DMS53 treated with DMSO at 0.1 percent for 48 hours (cell line): ENCODE results near the gene DNAJC19.
"Not testable (repeated sequence)": the region's sequence is repeated elsewhere in the genome, so short reads cannot be mapped to it uniquely, and the experiment has no call there.

ENCODE experiments used
- DNase-seq: peaks from one replicate; lab custom pipeline; 2025; ENCODE audit not compliant: unreplicated experiment; lab: John Stamatoyannopoulos, UW

DNAJC19 gene

DNA sequence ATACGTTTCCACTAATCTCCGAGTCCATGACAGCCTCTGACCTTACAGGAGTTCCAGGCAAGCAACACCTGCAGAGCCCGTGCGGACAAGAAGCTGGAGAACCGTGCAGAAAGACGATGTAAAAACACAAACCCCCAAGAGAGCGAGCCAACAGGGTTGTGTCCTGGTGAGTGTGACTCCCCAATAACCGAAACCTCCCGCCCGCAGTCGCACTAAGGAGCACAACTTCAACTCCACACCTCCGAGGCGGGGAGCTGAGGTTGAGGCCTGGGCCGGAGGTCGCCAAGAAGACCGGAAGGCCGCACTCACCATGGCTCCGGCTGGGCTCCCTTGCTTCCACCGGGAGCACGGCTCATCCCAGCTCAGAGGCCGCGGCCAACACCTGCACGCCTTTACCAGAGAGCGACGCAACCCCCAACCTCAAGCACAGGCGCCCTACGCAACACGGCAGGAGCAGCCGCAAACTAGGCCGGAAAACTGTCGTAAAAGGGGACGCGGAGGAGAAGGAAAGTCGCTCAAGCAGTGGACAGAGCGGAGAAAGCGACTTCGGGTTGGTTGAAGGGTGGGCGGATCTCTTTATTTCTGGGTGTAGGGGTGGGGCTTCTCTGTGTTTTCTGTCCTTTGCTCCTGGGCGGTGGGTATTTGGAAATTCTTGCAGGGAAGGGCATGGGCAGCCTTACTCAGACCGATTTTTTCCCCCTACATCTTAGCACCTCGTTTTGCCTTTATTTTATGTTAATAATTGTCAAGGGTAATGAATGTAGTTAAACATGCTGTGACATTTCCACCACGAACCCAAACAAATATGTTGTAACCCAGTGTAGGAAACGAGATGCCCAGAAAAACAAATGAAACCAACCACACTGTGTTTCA lies at the start of gene DNAJC19:
DNAJC19 (minus strand) TSS at position 446 of the 873 bp plus-strand sequence; CDS start at position 312, 134 bp downstream.
- DNase-seq = peak; percentile 92

DNA sequence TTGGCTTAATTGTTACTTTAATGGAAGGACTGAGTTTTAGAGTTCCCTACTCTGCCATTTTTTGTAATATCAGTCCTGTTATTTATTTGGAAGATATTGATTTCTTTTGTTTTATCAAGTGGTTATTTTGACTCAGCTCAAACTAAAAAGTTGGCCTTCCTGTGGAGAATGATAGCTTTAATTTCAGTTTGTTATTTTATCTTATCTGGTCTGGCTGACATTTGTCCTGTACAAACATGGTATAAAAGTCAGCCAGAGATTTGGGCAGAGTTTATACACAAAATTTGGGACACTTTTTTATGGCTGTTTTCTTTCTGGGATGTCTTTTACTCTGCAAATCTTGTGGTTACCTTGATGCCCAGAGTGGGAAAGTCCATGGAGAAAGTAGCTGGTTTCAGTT lies 41.4 kb upstream of the DNAJC19 start:
- no peak for DNase-seq

- no peak for DNase-seq
Observed at GRCh38 chr3:181025204-181025603, 35.7 kb upstream of the DNAJC19 start.

DNA sequence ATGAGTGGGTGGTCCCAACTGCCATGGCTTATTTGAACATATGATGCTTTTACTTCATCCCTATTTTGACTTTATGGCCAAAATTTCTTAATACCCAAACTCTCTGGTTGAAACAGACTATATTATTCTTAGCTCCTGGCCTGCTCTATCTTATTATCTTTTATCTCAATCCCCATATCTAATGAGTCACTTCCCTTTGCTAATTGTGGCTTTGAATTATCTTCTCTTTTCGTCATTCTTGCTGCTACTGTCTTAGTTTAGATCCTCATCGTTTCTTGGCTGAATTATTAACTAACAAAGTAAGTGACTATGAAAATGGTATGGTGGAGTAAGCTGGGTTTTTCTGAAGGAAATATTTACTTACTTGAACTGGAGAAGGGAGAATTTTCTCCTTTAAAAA lies 28.2 kb upstream of the DNAJC19 start:
- DNase-seq = no peak

- no peak for DNase-seq
Observed at GRCh38 chr3:181009225-181009624, 19.7 kb upstream of the DNAJC19 start.

DNA sequence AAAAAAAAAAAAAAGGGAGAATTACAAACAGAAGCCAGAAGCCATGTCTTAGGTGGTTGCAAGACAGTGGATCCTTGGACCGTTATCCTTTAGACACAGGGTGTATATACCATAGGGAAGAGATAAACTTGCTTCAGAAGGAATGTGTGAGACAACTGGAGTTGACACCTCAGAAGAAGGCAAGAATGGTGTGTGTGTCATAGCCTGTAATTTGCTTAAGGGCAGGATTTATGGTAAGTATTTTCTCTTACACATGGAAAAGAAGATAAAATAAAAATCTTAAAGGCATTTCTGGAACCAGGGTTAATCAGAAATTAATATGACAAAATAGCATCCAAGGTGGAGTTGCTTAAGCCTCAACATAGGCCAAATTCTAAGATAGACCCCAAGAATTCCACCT lies 19.3 kb upstream of the DNAJC19 start:
- DNase-seq = no peak

GRCh38 chr3:181007262-181007661 lies 17.7 kb upstream of the DNAJC19 start:
- DNase-seq = no peak

- DNase-seq = no peak
Observed at GRCh38 chr3:181006541-181006940, 17.0 kb upstream of the DNAJC19 start.

GRCh38 chr3:181003469-181003868 lies 13.9 kb upstream of the DNAJC19 start:
- DNase-seq = not testable (repeated sequence)

GRCh38 chr3:181002331-181002730 lies 12.8 kb upstream of the DNAJC19 start:
- not testable (repeated sequence) for DNase-seq

GRCh38 chr3:180996415-180996932 lies 6.9 kb upstream of the DNAJC19 start:
- DNase-seq = no peak

GRCh38 chr3:180990505-180990904 lies 969 bp upstream of the DNAJC19 start:
- DNase-seq = no peak

- no peak for DNase-seq
Observed at GRCh38 chr3:180987344-180987743, 2.2 kb downstream of the DNAJC19 start.

DNA sequence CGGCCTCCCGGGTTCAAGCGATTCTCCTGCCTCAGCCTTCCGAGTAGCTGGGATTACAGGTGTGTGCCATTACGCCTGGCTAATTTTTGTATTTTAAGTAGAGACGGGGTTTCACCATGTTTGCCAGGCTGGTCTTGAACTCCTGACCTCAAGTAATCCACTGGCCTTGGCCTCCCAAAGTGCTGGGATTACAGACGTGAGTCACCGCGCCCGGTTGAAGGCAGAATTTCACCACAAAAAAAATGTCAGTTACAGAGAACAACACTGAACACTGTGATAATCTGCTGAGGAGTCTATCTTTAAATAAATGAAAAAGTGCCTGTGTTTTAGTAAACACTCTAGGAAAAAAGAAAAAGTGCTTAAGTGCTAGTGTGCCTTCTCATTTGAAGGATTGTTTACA lies 3.2 kb downstream of the DNAJC19 start:
- DNase-seq = not testable (repeated sequence)

- no peak for DNase-seq
Observed at GRCh38 chr3:180983136-180983535, 6.4 kb downstream of the DNAJC19 start.

DNA sequence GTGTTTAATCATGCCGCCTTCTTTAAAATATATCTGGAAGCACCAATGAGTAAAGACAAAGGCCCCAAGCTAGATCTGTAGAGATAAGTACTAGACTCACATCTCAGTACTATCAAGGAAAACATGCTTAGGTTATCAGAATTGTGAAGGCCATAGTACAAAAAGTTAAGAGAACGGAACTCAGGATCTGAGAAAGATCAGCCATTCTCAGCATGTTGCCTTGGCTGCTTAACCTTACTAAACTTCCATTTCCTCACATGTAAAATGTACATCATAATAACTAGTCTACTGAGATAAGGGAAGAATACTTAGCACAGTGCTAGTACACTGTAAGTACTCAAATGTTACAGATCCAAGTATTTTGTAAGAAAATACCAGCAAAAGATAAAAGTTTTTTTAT lies 7.6 kb downstream of the DNAJC19 start:
- no peak for DNase-seq

DNA sequence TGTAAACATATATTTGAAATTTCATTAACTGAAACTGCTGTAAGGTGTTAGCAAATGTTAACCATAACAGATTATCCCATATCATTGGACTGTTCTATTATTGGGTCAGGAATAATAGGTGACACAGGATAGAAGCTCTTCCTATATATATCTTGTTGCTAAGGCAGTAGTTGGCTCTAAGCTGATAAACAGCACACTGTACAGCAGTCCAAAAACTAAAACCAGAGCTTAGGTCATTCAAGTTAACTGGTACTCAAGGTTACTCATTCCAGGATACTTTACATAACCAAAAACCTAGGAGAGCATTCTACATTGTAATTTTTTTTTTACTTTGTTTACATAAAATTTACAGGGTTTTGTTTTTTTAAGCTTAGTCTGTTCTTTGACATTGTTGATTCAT lies 8.9 kb downstream of the DNAJC19 start:
- DNase-seq = no peak

DNA sequence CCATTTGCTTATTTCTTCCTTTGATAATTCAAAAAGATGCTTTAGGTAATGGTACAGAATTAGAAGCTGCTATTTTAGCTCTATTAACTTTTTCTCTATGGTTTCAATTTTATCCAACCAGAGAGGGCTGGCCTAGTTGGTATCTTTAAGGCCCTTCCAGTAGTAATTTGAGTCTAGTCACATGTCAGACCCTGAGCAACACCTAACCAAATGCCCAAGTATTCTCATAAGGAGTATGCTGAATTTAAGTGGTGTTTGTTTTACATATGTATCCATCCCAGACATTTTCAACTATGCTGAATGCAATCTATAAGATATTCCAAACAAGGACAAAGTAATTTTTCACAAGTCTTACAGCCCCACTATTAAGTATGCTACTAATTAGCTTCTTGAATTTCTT lies 9.6 kb downstream of the DNAJC19 start:
- DNase-seq = no peak

GRCh38 chr3:180977498-180977897 lies 12.0 kb downstream of the DNAJC19 start:
- no peak for DNase-seq

DNA sequence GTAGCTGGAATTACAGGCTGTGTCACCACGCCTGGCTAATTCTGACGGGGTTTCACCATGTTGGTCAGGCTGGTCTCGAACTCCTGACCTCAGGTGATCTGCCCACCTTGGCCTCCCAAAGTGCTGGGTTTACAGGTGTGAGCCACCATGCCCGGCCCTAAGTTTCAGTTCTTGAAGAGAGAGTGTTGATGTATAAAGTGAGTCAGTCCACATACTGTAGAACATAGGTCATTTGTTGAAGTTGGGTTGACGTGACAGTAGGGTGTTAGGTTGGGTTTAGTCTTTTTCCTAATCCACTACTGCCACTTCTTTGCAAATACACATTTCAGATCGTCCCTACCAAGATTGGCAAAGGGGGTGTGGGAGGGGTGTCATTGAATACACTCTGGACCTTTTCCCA lies 15.2 kb downstream of the DNAJC19 start:
- DNase-seq = no peak

DNA sequence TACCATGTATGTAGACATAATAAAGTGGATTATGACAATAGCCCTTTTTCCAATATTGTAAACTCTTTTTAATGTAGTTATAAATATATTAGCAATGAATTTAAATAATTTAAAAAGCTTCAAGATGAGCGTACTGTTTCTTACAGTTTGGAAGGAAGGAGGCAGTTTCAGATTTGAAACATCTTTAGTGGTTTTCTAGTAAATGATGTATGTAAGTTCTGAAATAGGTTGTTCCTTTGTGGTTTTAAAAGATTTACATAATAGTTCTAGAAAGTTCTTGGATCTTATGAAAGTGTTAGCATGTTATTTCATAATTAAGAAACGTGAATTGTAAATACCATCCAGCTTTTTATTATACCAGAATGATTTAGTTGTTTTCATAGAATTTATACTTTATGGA lies 16.0 kb downstream of the DNAJC19 start:
- DNase-seq = no peak

- no peak for DNase-seq
Observed at GRCh38 chr3:180970931-180971330, 18.6 kb downstream of the DNAJC19 start.

DNA sequence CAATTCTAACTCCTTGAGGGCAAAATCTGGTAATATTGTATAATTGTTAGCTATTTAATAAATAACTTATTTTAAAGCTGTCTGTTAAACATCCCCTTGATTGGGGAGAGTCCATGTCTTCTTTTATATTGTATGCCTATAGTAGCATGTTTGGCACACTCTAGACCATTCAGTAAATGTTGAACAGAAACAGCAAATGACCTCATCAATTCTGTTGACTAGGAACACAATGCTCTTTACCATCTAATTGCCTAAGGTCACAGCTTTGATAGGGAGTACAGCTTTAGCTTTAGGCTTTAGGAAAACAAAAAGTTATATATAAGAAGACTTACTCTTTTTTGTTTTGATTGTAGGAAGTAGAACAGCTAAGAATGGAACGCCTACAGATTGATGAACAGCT lies 27.0 kb downstream of the DNAJC19 start:
- no peak for DNase-seq
